ENCODE results near the gene RPH3AL. TPM values are rescaled to one million over a fixed set of nuclear protein-coding genes. Genes with fewer than 3 reads are reported as not detected.

The RPH3AL gene
- total and polyA plus RNA-seq, 7 experiments from 2014 or later = 0.84 to 19.6 (median 4.3) TPM

DNA sequence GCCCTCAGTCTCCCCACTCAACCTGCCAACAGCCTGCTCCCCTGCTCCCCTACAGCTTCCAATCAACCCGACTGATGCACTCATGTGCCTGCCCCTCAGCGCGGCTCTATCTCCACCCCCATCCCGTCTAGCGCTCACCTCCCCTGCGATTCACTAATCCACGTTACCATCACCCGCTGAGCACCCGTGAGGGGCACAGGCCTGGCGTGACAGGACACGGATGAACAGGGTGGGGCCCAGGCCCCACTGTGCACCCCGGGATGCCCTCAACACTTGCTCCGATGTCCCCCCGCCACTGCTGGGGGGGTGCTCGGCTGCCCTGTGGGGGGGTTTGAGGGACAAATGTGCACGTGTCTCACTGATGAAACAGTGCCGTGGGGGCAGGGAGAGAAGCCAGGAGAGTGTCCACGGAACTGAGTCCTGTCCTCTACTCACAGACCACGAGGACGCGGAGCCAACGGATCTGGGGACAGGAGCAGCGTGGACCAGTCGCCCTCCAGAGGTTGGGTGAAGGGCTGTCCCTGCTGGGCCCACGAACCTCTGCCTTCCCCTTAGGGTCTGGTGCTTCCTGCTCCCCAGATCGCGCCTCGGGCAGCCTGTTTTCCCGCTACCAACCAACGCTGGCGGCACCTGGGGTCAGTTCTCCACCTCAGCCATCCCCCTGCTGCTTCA is 66.7 kb downstream of the RPH3AL start:
- Histone ChIP-seq H3K27me3 (ENCODE audit: control insufficient read depth in 2 of 2, insufficient read depth in 2 of 2, low read length in 2 of 2) (no peaks in the 10 kb centered on the region), H3K27ac (ENCODE audit: low read depth, low read length) (no peak overlapping the region), H3K4me1 (ENCODE audit: control insufficient read depth in 2 of 2, insufficient read depth in 2 of 2, low read length in 2 of 2) (no peaks in the 10 kb centered on the region), H3K36me3 (ENCODE audit: control insufficient read depth in 2 of 3, insufficient read depth in 3 of 3, low read length in 3 of 3) (no peaks in the 10 kb centered on the region), H3K9me3 (ENCODE audit: control insufficient read depth in 2 of 3, low read length in 3 of 3) (no peaks in the 10 kb centered on the region), H3K4me3 (ENCODE audit: low read length) (no peak overlapping the region)
- Mint-ChIP-seq H3K27me3 (no peaks in the 10 kb centered on the region), H3K4me1 (peaks cover 0 to 4% (median 0%) of the 10 kb centered on the region in 7 donors), H3K9me3 (no peaks in the 10 kb centered on the region), H3K36me3 (peaks cover 0 to 4% (median 0%) of the 10 kb centered on the region in 5 donors), H3K27ac (peak overlapping the region in 1 of 9 donors; percentile 48), H3K4me3 (no peak overlapping the region)
- intact Hi-C loops (cut with micrococcal nuclease) = no loop called here
- DNase-seq (no peak), ATAC-seq (no peak)
- ChIA-PET CTCF (no interaction called here), POLR2A (no interaction called here)

DNA sequence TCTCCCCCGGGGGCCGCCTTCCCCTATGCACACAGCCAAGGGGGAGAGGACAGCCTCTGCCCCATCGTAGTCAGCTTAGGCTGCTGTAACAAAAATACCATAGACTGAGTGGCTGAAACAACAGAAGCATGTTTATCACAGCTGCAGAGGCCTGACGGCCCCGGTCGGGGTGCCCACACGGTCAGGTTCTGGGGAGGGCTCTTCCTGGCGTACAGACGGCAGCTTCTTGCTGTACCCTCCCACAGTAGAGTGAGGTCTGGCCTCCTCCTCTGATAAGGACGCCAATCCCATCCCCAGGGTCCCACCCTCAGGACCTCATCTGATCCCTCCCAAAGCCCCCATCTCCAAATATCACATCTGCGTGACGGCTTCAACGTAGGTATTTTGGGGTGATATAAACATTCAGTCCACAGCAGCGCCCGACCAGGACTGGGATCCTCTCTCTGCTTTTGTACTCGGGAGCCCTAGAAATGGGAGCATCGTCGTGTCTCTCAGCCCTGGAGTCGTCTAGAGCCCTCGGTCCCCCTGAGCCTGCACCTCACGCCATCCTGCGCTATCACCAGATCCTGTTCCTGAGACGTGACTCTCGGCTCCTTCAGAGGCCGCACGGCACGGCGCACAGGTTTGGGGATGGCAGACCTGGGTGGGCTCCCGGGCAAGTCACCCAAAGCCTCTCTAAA is 67.8 kb downstream of the RPH3AL start:
- intact Hi-C loops (cut with micrococcal nuclease) = no loop called here
- Histone ChIP-seq H3K27ac (ENCODE audit: low read depth, low read length) (no peak overlapping the region), H3K9me3 (ENCODE audit: control insufficient read depth in 2 of 3, low read length in 3 of 3) (no peaks in the 10 kb centered on the region), H3K36me3 (ENCODE audit: control insufficient read depth in 2 of 3, insufficient read depth in 3 of 3, low read length in 3 of 3) (no peaks in the 10 kb centered on the region), H3K4me3 (ENCODE audit: low read length) (no peak overlapping the region), H3K27me3 (ENCODE audit: control insufficient read depth in 2 of 2, insufficient read depth in 2 of 2, low read length in 2 of 2) (no peaks in the 10 kb centered on the region), H3K4me1 (ENCODE audit: control insufficient read depth in 2 of 2, insufficient read depth in 2 of 2, low read length in 2 of 2) (no peaks in the 10 kb centered on the region)
- Mint-ChIP-seq H3K9me3 (no peaks in the 10 kb centered on the region), H3K27me3 (no peaks in the 10 kb centered on the region), H3K4me3 (no peak overlapping the region), H3K4me1 (peaks cover 0 to 3% (median 0%) of the 10 kb centered on the region in 7 donors), H3K36me3 (peaks cover 0 to 6% (median 0%) of the 10 kb centered on the region in 5 donors), H3K27ac (no peak overlapping the region)
- ATAC-seq (no peak), DNase-seq (no peak)
- POLR2A ChIA-PET = no interaction called here
- CTCF ChIA-PET = no interaction called here

DNA sequence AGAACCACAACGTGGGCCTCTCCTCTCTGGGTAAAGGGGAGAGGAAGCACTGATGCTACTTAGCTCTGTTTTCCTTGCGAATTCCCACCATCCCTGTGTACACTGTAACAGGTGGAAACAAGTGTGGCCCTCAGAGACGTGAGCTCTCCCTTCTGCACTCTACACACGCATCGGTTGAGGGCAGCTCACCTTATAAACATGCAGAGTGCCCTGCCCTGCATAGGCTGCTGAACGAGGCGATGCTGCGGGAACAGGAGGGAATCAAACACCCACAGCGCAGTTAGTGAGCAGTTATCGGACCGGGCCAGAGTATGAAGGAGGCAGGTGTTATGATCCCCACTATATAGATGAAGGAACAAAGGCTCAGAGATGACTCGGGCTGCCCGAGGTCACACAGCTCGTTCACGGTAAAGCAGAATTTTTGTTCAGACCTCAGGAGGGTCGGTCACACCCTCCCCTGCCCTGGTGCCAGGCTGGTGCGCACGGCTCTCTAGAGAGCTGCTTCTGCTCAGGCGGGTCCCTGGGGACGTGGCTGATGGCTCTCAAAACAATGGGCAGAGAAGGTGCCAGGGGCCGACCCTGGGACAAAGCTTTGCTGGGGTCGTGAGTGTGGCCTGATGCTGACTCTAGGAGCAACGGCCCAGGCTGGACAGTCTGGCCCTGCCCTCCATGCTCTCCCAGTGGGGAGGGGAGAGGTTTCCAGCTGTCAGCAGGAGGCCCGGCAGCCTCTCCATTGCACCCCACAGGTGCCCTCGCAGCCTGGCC is 68.5 kb downstream of the RPH3AL start:
- Histone ChIP-seq H3K4me3 (ENCODE audit: low read length) (no peak overlapping the region), H3K27ac (ENCODE audit: low read depth, low read length) (no peak overlapping the region), H3K36me3 (ENCODE audit: control insufficient read depth in 2 of 3, insufficient read depth in 3 of 3, low read length in 3 of 3) (no peaks in the 10 kb centered on the region), H3K4me1 (ENCODE audit: control insufficient read depth in 2 of 2, insufficient read depth in 2 of 2, low read length in 2 of 2) (no peaks in the 10 kb centered on the region), H3K9me3 (ENCODE audit: control insufficient read depth in 2 of 3, low read length in 3 of 3) (no peaks in the 10 kb centered on the region), H3K27me3 (ENCODE audit: control insufficient read depth in 2 of 2, insufficient read depth in 2 of 2, low read length in 2 of 2) (no peaks in the 10 kb centered on the region)
- no peaks in the 10 kb centered on the region for H3K9me3 Mint-ChIP-seq
- ChIA-PET CTCF (no interaction called here), POLR2A (no interaction called here)
- H3K4me3 Mint-ChIP-seq = no peak overlapping the region
- peaks cover 0 to 6% (median 0%) of the 10 kb centered on the region in 5 donors for H3K36me3 Mint-ChIP-seq
- ATAC-seq = no peak
- H3K27me3 Mint-ChIP-seq = no peaks in the 10 kb centered on the region
- intact Hi-C loops (cut with micrococcal nuclease) = no loop called here
- no peaks in the 10 kb centered on the region for H3K4me1 Mint-ChIP-seq
- no peak for DNase-seq
- H3K27ac Mint-ChIP-seq = no peak overlapping the region

DNA sequence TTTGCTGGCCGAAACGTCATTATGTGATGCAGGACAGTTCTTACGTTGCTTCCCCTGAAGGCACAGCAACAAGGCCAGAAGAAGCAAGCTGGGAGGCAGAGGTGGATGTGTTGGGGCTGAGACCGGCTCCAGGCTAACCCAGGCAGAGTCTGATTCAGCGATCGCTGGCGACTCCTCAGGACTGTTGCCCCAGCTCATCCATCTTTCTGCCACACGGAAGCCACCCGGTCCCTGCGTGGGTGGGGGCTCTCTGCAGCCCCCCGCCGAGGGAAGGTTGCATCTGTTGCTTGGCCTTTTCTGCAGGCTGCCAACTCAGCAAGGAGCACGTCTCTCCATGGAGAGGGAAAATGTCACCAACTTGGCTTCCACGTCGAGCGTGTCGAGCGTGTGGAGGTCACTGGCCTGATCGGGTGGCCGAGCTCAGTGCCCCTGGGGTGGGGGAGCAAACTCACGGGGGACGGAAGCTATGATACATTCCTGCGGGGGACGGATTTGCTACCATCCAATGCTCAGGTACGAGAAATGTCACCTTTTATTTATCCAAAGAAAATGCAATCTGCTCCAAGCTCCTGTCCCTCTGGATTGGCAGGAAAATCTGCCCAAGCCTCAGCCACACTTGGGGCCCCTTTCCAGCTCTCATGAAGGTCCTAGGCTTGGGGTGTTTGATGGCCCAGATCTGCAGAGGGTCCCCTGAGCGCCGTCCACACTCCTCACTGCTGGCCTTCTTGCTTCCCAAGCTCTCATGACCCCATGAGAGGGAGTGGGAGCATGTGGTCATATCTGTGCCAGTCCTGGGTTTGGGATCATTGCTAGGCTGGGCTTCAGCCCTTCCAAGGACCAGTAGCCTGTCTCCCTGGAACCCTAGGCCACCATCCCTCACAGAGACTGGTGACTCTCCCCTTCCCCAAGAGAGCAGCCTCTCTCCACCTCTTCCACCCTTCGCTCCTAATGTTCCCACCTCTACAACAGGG is 69.4 kb downstream of the RPH3AL start:
- Mint-ChIP-seq H3K27ac (peak overlapping the region in 2 of 9 donors; percentile 45 to 86), H3K27me3 (no peaks in the 10 kb centered on the region), H3K4me3 (no peak overlapping the region), H3K9me3 (no peaks in the 10 kb centered on the region), H3K4me1 (no peaks in the 10 kb centered on the region), H3K36me3 (peaks cover 0 to 11% (median 0%) of the 10 kb centered on the region in 5 donors)
- intact Hi-C loops (cut with micrococcal nuclease) = no loop called here
- Histone ChIP-seq H3K9me3 (ENCODE audit: control insufficient read depth in 2 of 3, low read length in 3 of 3) (no peaks in the 10 kb centered on the region), H3K27ac (ENCODE audit: low read depth, low read length) (no peak overlapping the region), H3K27me3 (ENCODE audit: control insufficient read depth in 2 of 2, insufficient read depth in 2 of 2, low read length in 2 of 2) (no peaks in the 10 kb centered on the region), H3K4me1 (ENCODE audit: control insufficient read depth in 2 of 2, insufficient read depth in 2 of 2, low read length in 2 of 2) (no peaks in the 10 kb centered on the region), H3K4me3 (ENCODE audit: low read length) (no peak overlapping the region), H3K36me3 (ENCODE audit: control insufficient read depth in 2 of 3, insufficient read depth in 3 of 3, low read length in 3 of 3) (no peaks in the 10 kb centered on the region)
- CTCF ChIA-PET = no interaction called here
- POLR2A ChIA-PET = no interaction called here
- no peak for ATAC-seq
- DNase-seq = no peak

DNA sequence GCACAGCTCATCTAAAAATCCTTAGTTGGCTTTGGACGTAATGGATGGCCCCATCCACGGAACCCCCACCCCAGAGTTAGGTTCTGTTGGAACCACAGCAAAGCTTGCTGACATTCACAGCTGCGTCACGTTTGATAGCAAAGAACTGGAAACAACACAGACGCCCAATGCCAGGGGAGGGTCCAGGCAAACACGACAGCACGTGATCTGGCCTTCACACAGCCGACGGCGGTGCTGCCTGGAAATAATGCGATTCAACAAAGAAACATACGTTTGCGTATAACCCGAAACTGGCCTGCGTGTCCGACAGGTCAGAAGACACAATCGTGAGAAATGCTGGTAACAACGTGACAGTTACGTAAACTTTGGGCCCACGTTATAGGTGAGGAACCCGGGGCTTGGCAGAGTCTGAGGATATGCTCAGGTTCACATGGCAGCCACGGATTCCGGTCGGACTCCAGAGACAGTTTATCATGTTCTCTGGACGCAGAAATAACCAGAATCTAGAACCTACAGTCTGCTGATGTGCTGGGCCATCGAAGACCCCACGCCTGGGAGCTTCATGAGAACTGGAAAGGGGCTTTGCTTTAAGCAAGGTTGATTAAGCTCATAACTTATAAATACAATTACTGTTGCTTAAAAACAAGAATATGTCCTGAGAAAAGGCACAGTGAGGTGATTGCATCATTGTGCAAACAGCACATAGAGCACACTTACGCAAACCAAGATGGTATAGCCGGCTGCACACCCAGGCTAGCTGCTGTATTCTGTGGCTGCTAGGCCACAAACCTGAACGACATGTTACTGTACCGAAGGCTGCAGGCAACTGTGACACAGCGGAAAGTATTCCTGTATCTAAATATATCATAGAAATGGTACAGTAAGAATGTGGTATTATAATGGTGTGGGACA is 70.4 kb downstream of the RPH3AL start:
- Histone ChIP-seq H3K27ac (ENCODE audit: low read depth, low read length) (no peak overlapping the region), H3K9me3 (ENCODE audit: control insufficient read depth in 2 of 3, low read length in 3 of 3) (no peaks in the 10 kb centered on the region), H3K27me3 (ENCODE audit: control insufficient read depth in 2 of 2, insufficient read depth in 2 of 2, low read length in 2 of 2) (no peaks in the 10 kb centered on the region), H3K4me3 (ENCODE audit: low read length) (no peak overlapping the region), H3K4me1 (ENCODE audit: control insufficient read depth in 2 of 2, insufficient read depth in 2 of 2, low read length in 2 of 2) (no peaks in the 10 kb centered on the region), H3K36me3 (ENCODE audit: control insufficient read depth in 2 of 3, insufficient read depth in 3 of 3, low read length in 3 of 3) (no peaks in the 10 kb centered on the region)
- H3K27ac Mint-ChIP-seq = peak overlapping the region in 1 of 9 donors; percentile 45
- H3K4me1 Mint-ChIP-seq = no peaks in the 10 kb centered on the region
- ChIA-PET CTCF (no interaction called here), POLR2A (no interaction called here)
- DNase-seq (no peak), ATAC-seq (no peak)
- no peak overlapping the region for H3K4me3 Mint-ChIP-seq
- no peaks in the 10 kb centered on the region for H3K27me3 Mint-ChIP-seq
- intact Hi-C loops (cut with micrococcal nuclease) = no loop called here
- H3K9me3 Mint-ChIP-seq = no peaks in the 10 kb centered on the region
- peaks cover 0 to 13% (median 0%) of the 10 kb centered on the region in 5 donors for H3K36me3 Mint-ChIP-seq
